ENCODE measurements around the gene C1orf116.

C1orf116 gene

DNA sequence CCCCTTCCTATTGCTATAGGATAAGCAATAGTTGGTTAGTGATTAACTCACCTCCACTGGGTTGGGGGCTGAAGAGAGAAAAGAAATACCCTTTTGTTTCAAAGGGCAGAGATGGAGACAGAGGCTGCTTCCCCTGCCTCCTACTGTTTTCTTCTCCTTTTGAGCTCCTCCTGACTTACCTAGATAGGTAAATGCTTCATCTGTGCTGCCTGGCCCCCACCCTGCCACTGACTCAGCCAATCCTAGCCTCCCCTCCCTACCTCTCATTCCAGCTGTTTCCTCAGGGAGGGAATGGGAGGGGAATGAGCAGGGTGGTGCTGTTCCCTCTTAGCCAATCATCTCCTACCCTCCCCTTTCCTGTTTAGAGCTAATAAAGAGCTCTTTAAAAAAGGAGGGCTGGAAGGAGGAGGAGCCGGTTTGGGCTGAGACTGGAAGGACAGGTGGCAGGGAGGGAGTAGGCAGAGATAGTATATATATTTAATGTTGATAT lies at the start of gene C1orf116:
C1orf116 (minus strand) TSS at position 229 of the 490 bp plus-strand sequence. CDS start 5,158 bp downstream, outside the sequence.
- no peaks in the 10 kb centered on the region for H3K9me3 Mint-ChIP-seq
- no peak within 1 kb of the TSS for H3K27ac Mint-ChIP-seq
- H3K4me1 Mint-ChIP-seq (ENCODE audit: low read depth), result no peaks in the 10 kb centered on the region
- H3K4me3 Mint-ChIP-seq, result no peak within 1 kb of the TSS
- H3K36me3 Mint-ChIP-seq (ENCODE audit: low read depth), result no peaks in the 10 kb centered on the region
- peaks cover 51% of the 10 kb centered on the region for H3K27me3 Mint-ChIP-seq

GRCh38 chr1:207081806-207082205 lies 49.2 kb upstream of the C1orf116 start:
- peaks cover 2% of the 10 kb centered on the region for H3K27me3 Mint-ChIP-seq

DNA sequence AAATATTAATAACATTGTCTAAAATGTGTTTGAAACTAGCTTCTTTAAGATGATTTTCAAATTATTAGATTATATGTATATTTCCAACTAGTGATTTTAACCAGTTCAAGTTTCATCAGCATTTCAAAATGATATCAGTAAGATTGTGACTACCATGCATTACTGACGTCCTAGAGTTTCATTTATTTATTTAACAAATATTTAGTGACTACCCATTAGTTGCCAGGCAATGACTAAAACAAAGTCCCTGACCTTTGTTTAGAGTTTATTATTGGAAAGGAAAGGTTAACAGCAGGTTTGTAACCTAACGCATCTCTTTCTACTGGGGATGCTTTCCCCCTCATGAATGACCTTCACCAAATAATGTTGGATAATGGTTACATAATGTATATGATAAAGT lies 48.5 kb upstream of the C1orf116 start:
- H3K4me3 Mint-ChIP-seq, result no peak overlapping the region
- H3K27ac Mint-ChIP-seq, result no peak overlapping the region
- no peaks in the 10 kb centered on the region for H3K9me3 Mint-ChIP-seq
- peaks cover 10% of the 10 kb centered on the region for H3K4me1 Mint-ChIP-seq (ENCODE audit: low read depth)
- H3K36me3 Mint-ChIP-seq (ENCODE audit: low read depth), result no peaks in the 10 kb centered on the region
- peaks cover 2% of the 10 kb centered on the region for H3K27me3 Mint-ChIP-seq

More at GRCh38 chr1:207081806-207082205, 49.2 kb upstream of the C1orf116 start:
- H3K4me1 Mint-ChIP-seq (ENCODE audit: low read depth), result peaks cover 10% of the 10 kb centered on the region
- H3K27ac Mint-ChIP-seq, result no peak overlapping the region
- H3K4me3 Mint-ChIP-seq, result no peak overlapping the region
- H3K9me3 Mint-ChIP-seq, result no peaks in the 10 kb centered on the region
- H3K36me3 Mint-ChIP-seq (ENCODE audit: low read depth), result no peaks in the 10 kb centered on the region

GRCh38 chr1:207079706-207080241 lies 47.2 kb upstream of the C1orf116 start:
- Mint-ChIP-seq H3K36me3 (ENCODE audit: low read depth) (no peaks in the 10 kb centered on the region), H3K4me1 (ENCODE audit: low read depth) (peaks cover 4% of the 10 kb centered on the region), H3K27me3 (peaks cover 2% of the 10 kb centered on the region), H3K27ac (no peak overlapping the region), H3K4me3 (no peak overlapping the region), H3K9me3 (no peaks in the 10 kb centered on the region)

GRCh38 chr1:207078578-207079132 lies 46.1 kb upstream of the C1orf116 start:
- H3K27me3 Mint-ChIP-seq, result peaks cover 2% of the 10 kb centered on the region
- no peaks in the 10 kb centered on the region for H3K9me3 Mint-ChIP-seq
- no peaks in the 10 kb centered on the region for H3K36me3 Mint-ChIP-seq (ENCODE audit: low read depth)
- H3K4me1 Mint-ChIP-seq (ENCODE audit: low read depth), result no peaks in the 10 kb centered on the region
- H3K27ac Mint-ChIP-seq, result no peak overlapping the region
- no peak overlapping the region for H3K4me3 Mint-ChIP-seq

GRCh38 chr1:207077470-207078377 lies 45.2 kb upstream of the C1orf116 start:
- Mint-ChIP-seq H3K9me3 (no peaks in the 10 kb centered on the region), H3K4me3 (no peak overlapping the region), H3K36me3 (ENCODE audit: low read depth) (no peaks in the 10 kb centered on the region), H3K27ac (no peak overlapping the region), H3K4me1 (ENCODE audit: low read depth) (no peaks in the 10 kb centered on the region), H3K27me3 (no peaks in the 10 kb centered on the region)

DNA sequence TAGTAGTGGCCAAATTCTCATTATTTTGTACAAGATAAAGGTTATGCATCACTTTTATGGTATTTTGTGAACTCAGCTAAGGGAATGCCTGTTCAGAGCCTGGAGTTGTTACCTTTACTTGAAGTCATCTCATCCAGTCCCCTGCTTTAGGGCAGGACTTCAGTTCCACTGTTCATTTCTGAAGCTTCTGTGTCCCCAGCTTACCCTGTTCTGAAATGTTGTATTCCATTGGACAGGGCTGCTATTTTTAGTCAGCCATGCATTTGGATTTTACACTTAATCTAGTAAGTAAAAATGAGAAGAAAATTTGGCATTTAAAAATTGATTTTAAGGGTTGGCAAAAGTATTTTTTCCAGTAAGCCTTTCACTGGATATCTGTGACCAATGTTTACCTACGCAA lies 44.5 kb upstream of the C1orf116 start:
- Mint-ChIP-seq H3K27ac (no peak overlapping the region), H3K4me1 (ENCODE audit: low read depth) (no peaks in the 10 kb centered on the region), H3K36me3 (ENCODE audit: low read depth) (no peaks in the 10 kb centered on the region), H3K9me3 (no peaks in the 10 kb centered on the region), H3K4me3 (no peak overlapping the region), H3K27me3 (no peaks in the 10 kb centered on the region)

- Mint-ChIP-seq H3K4me3 (no peak overlapping the region), H3K27me3 (no peaks in the 10 kb centered on the region), H3K36me3 (ENCODE audit: low read depth) (no peaks in the 10 kb centered on the region), H3K27ac (no peak overlapping the region), H3K9me3 (no peaks in the 10 kb centered on the region), H3K4me1 (ENCODE audit: low read depth) (peaks cover 6% of the 10 kb centered on the region)
Observed at GRCh38 chr1:207076181-207076955, 43.8 kb upstream of the C1orf116 start.

- Mint-ChIP-seq H3K9me3 (no peaks in the 10 kb centered on the region), H3K27ac (no peak overlapping the region), H3K4me3 (no peak overlapping the region), H3K27me3 (no peaks in the 10 kb centered on the region), H3K36me3 (ENCODE audit: low read depth) (peaks cover 6% of the 10 kb centered on the region), H3K4me1 (ENCODE audit: low read depth) (peaks cover 27% of the 10 kb centered on the region)
Observed at GRCh38 chr1:207073906-207074820, 41.6 kb upstream of the C1orf116 start.

DNA sequence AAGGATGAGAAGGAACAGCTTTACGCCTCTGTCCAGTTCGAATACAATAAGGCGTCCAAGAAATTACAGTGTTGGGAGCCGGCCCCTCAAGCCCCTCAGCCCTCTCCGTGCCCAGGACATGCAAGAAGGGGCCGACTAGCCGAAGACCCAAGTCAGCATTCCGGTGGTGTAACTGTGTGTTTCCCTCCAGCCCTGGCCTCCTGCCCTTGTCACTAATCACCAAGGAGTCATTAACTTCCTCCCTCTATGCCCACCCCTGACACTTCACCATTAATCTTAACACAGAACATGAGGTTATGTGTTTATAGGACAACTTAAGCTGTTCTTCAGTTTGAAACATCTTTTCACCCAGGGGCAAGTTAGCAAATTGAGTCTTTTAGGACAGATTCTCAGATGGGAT lies 39.7 kb upstream of the C1orf116 start:
- H3K4me1 Mint-ChIP-seq (ENCODE audit: low read depth), result peaks cover 31% of the 10 kb centered on the region
- H3K27ac Mint-ChIP-seq, result no peak overlapping the region
- no peak overlapping the region for H3K4me3 Mint-ChIP-seq
- H3K9me3 Mint-ChIP-seq, result no peaks in the 10 kb centered on the region
- H3K36me3 Mint-ChIP-seq (ENCODE audit: low read depth), result peaks cover 15% of the 10 kb centered on the region
- no peaks in the 10 kb centered on the region for H3K27me3 Mint-ChIP-seq

- Mint-ChIP-seq H3K9me3 (no peaks in the 10 kb centered on the region), H3K27ac (no peak overlapping the region), H3K4me3 (no peak overlapping the region), H3K4me1 (ENCODE audit: low read depth) (peaks cover 31% of the 10 kb centered on the region), H3K27me3 (no peaks in the 10 kb centered on the region), H3K36me3 (ENCODE audit: low read depth) (peaks cover 18% of the 10 kb centered on the region)
Observed at GRCh38 chr1:207071426-207071825, 38.9 kb upstream of the C1orf116 start.

DNA sequence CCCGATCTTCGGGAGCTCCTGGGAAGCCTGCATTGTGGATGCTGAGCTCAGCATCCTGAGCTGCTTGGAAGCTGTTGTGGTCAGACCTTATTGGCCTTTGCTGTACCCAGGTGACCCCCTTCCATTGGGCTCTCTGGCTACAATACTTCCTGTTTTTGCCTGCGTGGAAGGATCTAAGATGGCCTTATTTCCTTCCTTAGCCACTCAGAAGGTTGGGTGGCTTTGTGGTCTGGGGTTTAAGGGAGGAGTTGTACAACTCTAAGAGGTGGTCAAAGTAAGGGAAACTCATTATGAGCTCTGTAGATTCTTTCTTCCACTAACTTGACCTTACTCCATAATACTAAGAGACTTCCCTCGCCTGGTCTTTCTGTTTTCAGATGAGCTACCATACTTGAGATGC lies 38.3 kb upstream of the C1orf116 start:
- Mint-ChIP-seq H3K9me3 (no peaks in the 10 kb centered on the region), H3K4me3 (no peak overlapping the region), H3K27ac (no peak overlapping the region), H3K4me1 (ENCODE audit: low read depth) (peaks cover 31% of the 10 kb centered on the region), H3K27me3 (no peaks in the 10 kb centered on the region), H3K36me3 (ENCODE audit: low read depth) (peaks cover 18% of the 10 kb centered on the region)

DNA sequence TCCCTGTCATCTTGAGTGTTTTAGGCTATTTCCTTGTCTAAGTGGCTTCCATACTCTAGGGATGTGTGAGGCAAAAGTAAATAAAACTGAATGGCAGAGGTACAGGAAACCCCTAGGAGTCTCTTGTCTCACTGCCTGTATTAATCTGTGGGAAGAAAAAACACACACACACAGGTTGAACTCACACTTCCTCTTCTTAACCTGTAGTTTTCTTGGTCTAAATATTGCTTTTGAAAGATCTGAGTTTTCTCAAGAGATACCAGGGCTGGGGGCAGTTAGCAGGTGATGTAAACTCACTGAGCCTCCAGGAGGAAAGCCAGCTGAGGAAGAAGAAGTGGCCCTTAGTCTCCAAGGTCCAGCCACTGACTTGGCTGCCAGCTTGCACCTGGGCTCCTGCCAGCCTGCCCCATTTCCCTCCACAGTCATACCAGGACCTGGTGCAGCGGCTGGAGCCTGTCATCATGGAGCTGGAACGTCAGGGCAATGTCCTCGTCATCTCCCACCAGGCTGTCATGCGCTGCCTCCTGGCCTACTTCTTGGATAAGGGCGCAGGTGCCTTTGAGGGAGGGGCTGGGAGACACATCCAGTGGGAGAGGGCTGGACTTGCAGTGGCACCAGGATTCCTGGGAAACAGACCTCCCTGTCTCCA lies 37.4 kb upstream of the C1orf116 start:
- no peak overlapping the region for H3K27ac Mint-ChIP-seq
- H3K9me3 Mint-ChIP-seq, result no peaks in the 10 kb centered on the region
- peaks cover 31% of the 10 kb centered on the region for H3K4me1 Mint-ChIP-seq (ENCODE audit: low read depth)
- H3K36me3 Mint-ChIP-seq (ENCODE audit: low read depth), result peaks cover 18% of the 10 kb centered on the region
- no peaks in the 10 kb centered on the region for H3K27me3 Mint-ChIP-seq
- H3K4me3 Mint-ChIP-seq, result no peak overlapping the region
